GM13976 (cell line): ENCODE results near the gene AGPS.

ENCODE experiments used
- DNase-seq: peaks from one replicate; pipeline ENCODE4 v3.0.0; 2012; ENCODE audit warnings: low spot score
- CTCF ChIP-seq: IDR thresholded peaks from 2 replicates; pipeline ENCODE4 v1.5.1; 2012; ENCODE audit warnings: borderline replicate concordance, mild to moderate bottlenecking; ENCODE audit not compliant: insufficient read depth; ENCODE audit errors: extremely low read depth, missing control alignments, control extremely low read depth
- in situ Hi-C: fragments of 300-500 bp; cut with MboI; formaldehyde crosslinking; loops from one replicate; pipeline ENCODE4 v1.12.0; 2022; ENCODE audit warnings: low sequenced_read_pairs, mixed read lengths, inconsistent platforms; ENCODE audit not compliant: unreplicated experiment

AGPS gene

GRCh38 chr2:177545143-177545542 is 152.6 kb downstream of the AGPS start:
- in situ Hi-C loops: no loop called here
- no peak for TF ChIP-seq CTCF
- DNase-seq: no peak

- in situ Hi-C loops: no loop called here
- DNase-seq: no peak
Observed at GRCh38 chr2:177545981-177546585, 153.5 kb downstream of the AGPS start.

GRCh38 chr2:177547122-177547521 is 154.5 kb downstream of the AGPS start:
- in situ Hi-C loops: no loop called here
- no peak for TF ChIP-seq CTCF

More at GRCh38 chr2:177545981-177546585, 153.5 kb downstream of the AGPS start:
- no peak for TF ChIP-seq CTCF

GRCh38 chr2:177547772-177548171 is 155.2 kb downstream of the AGPS start:
- in situ Hi-C loops: no loop called here
- DNase-seq: no peak
- no peak for TF ChIP-seq CTCF

More at GRCh38 chr2:177547122-177547521, 154.5 kb downstream of the AGPS start:
- DNase-seq: peak; percentile 42

- TF ChIP-seq CTCF: no peak
- in situ Hi-C loops: no loop called here
- DNase-seq: no peak
Observed at GRCh38 chr2:177548636-177549035, 156.1 kb downstream of the AGPS start.

- DNase-seq: no peak
- TF ChIP-seq CTCF: no peak
- in situ Hi-C loops: no loop called here
Observed at GRCh38 chr2:177549171-177549570, 156.6 kb downstream of the AGPS start.
